Sigmoid colon (tissue), 7 donors: ENCODE measurements around the gene DNASE2B. TPM values are rescaled to one million over a fixed set of nuclear protein-coding genes. Genes with fewer than 3 reads are reported as not detected.

ENCODE experiments used
- DNase-seq: peaks from one replicate; pipeline ENCODE4 v3.0.0-alpha.2; 2019
- H3K27ac ChIP-seq, 4 donors: fragments of 200-600 bp; sonication (generic); one replicate each; pipeline ENCODE4 v1.5.1; 2016 to 2019; ENCODE audit warnings: mild to moderate bottlenecking in 1 of 4
- H3K27me3 ChIP-seq, 3 donors: fragments of 200-600 bp; sonication (generic); one replicate each; pipeline ENCODE4 v1.5.1; 2019; ENCODE audit warnings: mild to moderate bottlenecking in 1 of 3
- H3K36me3 ChIP-seq, 4 donors: fragments of 200-600 bp; sonication (generic); one replicate each; pipeline ENCODE4 v1.5.1; 2016 to 2019
- H3K4me1 ChIP-seq, 4 donors: fragments of 200-600 bp; sonication (generic); one replicate each; pipeline ENCODE4 v1.5.1; 2017 to 2019
- H3K4me3 ChIP-seq, 4 donors: fragments of 200-600 bp; sonication (generic); one replicate each; pipeline ENCODE4 v1.5.1; 2017 to 2019; ENCODE audit warnings: mild to moderate bottlenecking in 2 of 4, moderate library complexity in 1 of 4
- H3K9me3 ChIP-seq, 4 donors: fragments of 200-600 bp in 3 of 4; sonication (generic) in 3 of 4; one replicate each; pipeline versions ENCODE4 v1.5.1 to v1.6.1; 2013 to 2019
- CTCF ChIP-seq, 4 experiments: fragments of 450-650 bp in 3 of 4; fragments of 200-600 bp in 1 of 4; IDR thresholded peaks; one replicate each; pipeline ENCODE4 v1.5.1; 2016 to 2019; ENCODE audit warnings: antibody characterized with exemption in 4 of 4, mild to moderate bottlenecking in 3 of 4, moderate library complexity in 2 of 4
- EP300 ChIP-seq, 4 donors: sonication (generic); formaldehyde crosslinking; IDR thresholded peaks; one replicate each; pipeline ENCODE4 v1.6.1; 2017; ENCODE audit warnings: antibody characterized with exemption in 4 of 4
- POLR2A ChIP-seq, 2 donors: fragments of 450-650 bp; IDR thresholded peaks; one replicate each; pipeline ENCODE4 v1.6.1; 2016; ENCODE audit warnings: antibody characterized with exemption in 2 of 2, mild to moderate bottlenecking in 2 of 2, moderate library complexity in 2 of 2
- POLR2AphosphoS5 ChIP-seq, 4 donors: sonication (generic); formaldehyde crosslinking; IDR thresholded peaks; one replicate each; pipeline ENCODE4 v1.6.1; 2017; ENCODE audit warnings: antibody characterized with exemption in 4 of 4
- WGBS, 2 donors: extraction: QIAGEN DNeasy Blood & Tissue Kit; methylation state at CpG; one replicate each; pipeline ENCODE4 v1.1.7; 2013; 5-methylcytosine and 5-hydroxymethylcytosine counted together
- intact Hi-C: fragments of 100-400 bp; cut with DNase I; formaldehyde crosslinking; loops from one replicate; pipeline ENCODE4 v1.15.1; 2023
- polyA plus RNA-seq, 3 donors: library from polyadenylated mRNA; stranded (reverse); fragments of 200-250 nt; gene quantifications; one replicate each; pipeline ENCODE4 v1.2.3, GENCODE V29; 2013
- total RNA-seq, 4 donors: library from RNA; depleted of rRNA; stranded (reverse); fragments of >200 nt; gene quantifications; one replicate each; pipeline ENCODE4 v1.1.0, GENCODE V29; 2016
- donor health status: healthy with polysubstance abuse.
- donor health status: Bipolar disorder and iron deficiency.
- donor health status: healthy.

Gene DNASE2B
- total and polyA plus RNA-seq, 7 donors = 0.38 to 0.99 TPM; not detected in 5

GRCh38 chr1:84358695-84359094 lies 39.6 kb upstream of the DNASE2B start:
- no peak overlapping the region for H3K27ac ChIP-seq
- H3K4me3 ChIP-seq = no peak overlapping the region
- no peaks in the 10 kb centered on the region for H3K9me3 ChIP-seq
- H3K4me1 ChIP-seq = peaks cover 0 to 7% (median 2%) of the 10 kb centered on the region in 4 donors
- no peak for DNase-seq
- TF ChIP-seq EP300 (IDR thresholded peaks at IDR 0.05) (no peak), POLR2A (IDR thresholded peaks at IDR 0.05) (no peak), CTCF (IDR thresholded peaks at IDR 0.05) (no peak), POLR2AphosphoS5 (IDR thresholded peaks at IDR 0.05) (no peak)
- H3K36me3 ChIP-seq = no peaks in the 10 kb centered on the region
- intact Hi-C loops = no loop called here
- 96 to 97% methylated on average over 4 of the region's 4 CpGs for WGBS, 2 donors
- H3K27me3 ChIP-seq = no peaks in the 10 kb centered on the region

DNA sequence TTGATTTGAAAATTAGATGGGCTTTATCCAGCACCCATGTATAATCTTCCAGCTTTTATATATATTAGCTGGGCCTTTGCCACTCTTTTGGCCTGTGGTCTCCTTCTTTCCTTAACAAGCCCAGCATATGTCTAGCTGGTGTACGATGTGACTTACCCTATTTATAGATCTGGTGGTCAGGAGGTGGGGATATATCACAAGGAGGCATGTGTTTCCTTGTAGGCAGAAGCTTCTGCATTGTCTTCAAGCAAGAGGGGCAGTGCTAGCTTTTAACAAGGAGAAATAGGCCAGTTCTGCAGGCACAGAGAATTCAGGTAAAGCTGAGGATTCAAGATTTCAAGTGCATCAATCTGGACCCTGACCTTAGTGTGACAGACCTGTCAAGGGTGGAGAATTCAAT lies 38.0 kb upstream of the DNASE2B start:
- Histone ChIP-seq H3K4me1 (peaks cover 0 to 1% (median 0%) of the 10 kb centered on the region in 4 donors), H3K27me3 (no peaks in the 10 kb centered on the region), H3K9me3 (no peaks in the 10 kb centered on the region), H3K36me3 (no peaks in the 10 kb centered on the region), H3K4me3 (no peak overlapping the region), H3K27ac (no peak overlapping the region)
- WGBS, 2 donors = 54 to 88% methylated on average over 1 of the region's 1 CpG
- intact Hi-C loops = no loop called here
- TF ChIP-seq POLR2A (IDR thresholded peaks at IDR 0.05) = no peak
- no peak for TF ChIP-seq EP300 (IDR thresholded peaks at IDR 0.05)
- TF ChIP-seq POLR2AphosphoS5 (IDR thresholded peaks at IDR 0.05) = no peak
- TF ChIP-seq CTCF (IDR thresholded peaks at IDR 0.05) = no peak
- DNase-seq = no peak

GRCh38 chr1:84361796-84362195 lies 36.5 kb upstream of the DNASE2B start:
- peaks cover 0 to 13% (median 4%) of the 10 kb centered on the region in 4 donors for H3K4me1 ChIP-seq
- TF ChIP-seq EP300 (IDR thresholded peaks at IDR 0.05) = no peak
- TF ChIP-seq POLR2AphosphoS5 (IDR thresholded peaks at IDR 0.05) = no peak
- TF ChIP-seq CTCF (IDR thresholded peaks at IDR 0.05) = no peak
- no peak for TF ChIP-seq POLR2A (IDR thresholded peaks at IDR 0.05)
- no peaks in the 10 kb centered on the region for H3K9me3 ChIP-seq
- no peaks in the 10 kb centered on the region for H3K36me3 ChIP-seq
- 66 to 87% methylated on average over 3 of the region's 3 CpGs for WGBS, 2 donors
- H3K4me3 ChIP-seq = no peak overlapping the region
- no peak for DNase-seq
- H3K27me3 ChIP-seq = no peaks in the 10 kb centered on the region
- intact Hi-C loops = no loop called here
- H3K27ac ChIP-seq = no peak overlapping the region

- intact Hi-C loops = no loop called here
- 44 to 54% methylated on average over 5 of the region's 5 CpGs for WGBS, 2 donors
Observed at GRCh38 chr1:84363019-84363418, 35.3 kb upstream of the DNASE2B start.

More at GRCh38 chr1:84363019-84363418, 35.3 kb upstream of the DNASE2B start:
- Histone ChIP-seq H3K27me3 (no peaks in the 10 kb centered on the region), H3K4me3 (no peak overlapping the region), H3K36me3 (no peaks in the 10 kb centered on the region), H3K27ac (no peak overlapping the region), H3K9me3 (no peaks in the 10 kb centered on the region), H3K4me1 (peaks cover 0 to 13% (median 4%) of the 10 kb centered on the region in 4 donors)
- TF ChIP-seq EP300 (IDR thresholded peaks at IDR 0.05) = no peak
- no peak for TF ChIP-seq POLR2AphosphoS5 (IDR thresholded peaks at IDR 0.05)
- no peak for TF ChIP-seq CTCF (IDR thresholded peaks at IDR 0.05)
- no peak for TF ChIP-seq POLR2A (IDR thresholded peaks at IDR 0.05)
- no peak for DNase-seq
